HG03575 (cell line): Measurements from ENCODE around the gene RIPK3.

Experiments
- ATAC-seq: cut with Tn5 transposase; IDR thresholded peaks from one replicate; pipeline ENCODE4 v1.9.1; 2021; ENCODE audit not compliant: unreplicated experiment, insufficient number of reproducible peaks, low FRiP score; ENCODE audit errors: extremely low read depth

RIPK3 gene

DNA sequence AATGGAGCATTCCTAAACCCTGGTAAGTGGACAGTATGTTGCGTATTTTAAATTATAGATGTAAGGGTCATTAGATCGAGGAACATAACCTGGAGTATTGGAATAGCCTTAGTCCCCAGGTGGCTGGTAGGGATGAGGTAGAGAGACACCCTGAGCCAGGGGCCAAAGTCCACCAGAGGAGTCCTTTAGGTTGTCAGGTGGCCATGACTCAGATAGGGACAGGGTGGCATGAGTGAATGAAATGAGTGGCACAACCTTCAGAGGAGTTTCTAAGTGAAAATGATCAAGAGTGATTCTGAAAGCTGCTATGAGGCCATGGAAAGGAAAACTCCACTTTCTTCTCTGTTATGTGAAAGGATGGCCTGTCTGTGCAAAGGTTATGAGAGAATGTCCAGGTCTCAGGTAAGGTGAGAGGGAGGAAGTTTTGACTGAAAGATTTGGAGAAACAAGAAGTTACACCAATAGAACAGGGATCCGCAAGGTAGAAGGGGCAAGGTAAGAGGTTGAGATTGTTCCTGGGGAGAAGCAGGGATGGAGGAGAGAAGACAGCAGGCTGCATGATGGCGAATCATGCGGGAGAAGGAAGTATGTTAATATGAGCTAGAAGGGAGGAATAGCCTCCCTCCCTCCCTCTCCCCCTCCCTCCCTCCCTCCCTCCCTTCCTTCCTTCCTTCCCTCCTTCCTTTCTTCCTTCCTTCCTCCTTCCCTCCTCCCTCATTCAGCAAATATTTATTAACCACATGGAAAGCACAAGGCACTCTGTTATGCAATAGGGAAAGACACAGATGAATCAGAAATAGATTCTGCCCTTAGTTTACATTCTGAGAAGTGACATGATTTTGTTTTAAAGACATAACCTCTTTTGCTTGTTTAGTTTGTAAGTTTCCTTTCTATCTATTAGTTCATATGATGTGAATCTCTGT is 14.0 kb upstream of the RIPK3 start:
- no peak for ATAC-seq

DNA sequence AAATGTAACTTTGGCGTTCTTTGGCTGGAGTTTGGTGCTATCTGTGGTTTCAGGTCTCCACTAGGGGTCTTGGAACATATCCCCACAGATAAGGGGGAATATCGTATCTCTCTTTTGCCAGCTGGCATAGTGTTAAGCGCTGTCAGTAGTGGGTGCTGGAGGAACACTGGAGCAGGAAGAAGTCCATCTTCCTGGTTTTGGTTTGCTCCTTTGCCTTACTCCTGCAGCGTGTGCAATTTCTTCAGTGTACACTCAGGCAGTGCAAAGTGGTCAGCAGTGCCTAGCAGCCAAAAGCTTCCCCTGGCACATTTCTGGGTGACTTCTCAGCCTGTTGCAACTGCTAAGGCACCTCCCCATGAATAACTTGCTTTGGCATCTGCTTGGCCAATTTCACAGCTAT is 11.7 kb upstream of the RIPK3 start:
- ATAC-seq = no peak

DNA sequence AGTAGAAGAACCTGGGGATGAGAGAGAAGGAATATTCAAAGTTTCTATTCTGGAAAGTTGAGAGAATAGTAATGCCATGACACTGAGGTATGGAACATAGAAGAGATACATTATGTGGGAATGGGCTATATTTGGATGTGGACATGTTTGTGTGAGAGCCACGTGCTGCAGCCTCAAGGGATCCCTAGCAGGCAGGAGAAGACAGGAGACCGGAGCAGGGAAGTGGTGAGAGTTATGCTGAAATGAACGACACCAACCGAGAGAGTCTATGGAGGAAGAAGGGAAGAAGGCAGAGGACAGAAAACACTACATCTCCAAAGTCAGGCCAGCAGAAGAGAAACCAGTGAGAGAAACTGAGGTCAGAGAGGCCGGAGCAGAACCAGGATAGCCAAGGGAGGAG is 10.0 kb upstream of the RIPK3 start:
- ATAC-seq = no peak

DNA sequence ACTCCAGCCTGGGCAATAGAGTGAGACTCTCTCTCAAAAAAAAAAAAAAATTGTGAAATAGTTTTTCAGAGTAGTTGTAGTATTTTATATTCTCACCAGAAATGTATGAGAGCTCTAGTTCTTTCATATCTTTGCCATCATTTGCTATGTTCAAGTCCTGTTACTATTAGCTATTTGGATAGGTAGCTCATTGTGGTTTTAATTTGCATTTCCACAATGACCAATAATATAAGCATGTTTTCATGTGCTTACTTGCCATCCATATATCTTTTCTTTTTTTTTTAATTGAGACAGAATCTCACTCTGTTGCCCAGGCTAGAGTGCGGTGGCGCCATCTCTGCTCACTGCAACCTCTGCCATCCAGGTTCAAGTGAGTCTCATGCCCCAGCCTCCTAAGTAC is 8.4 kb upstream of the RIPK3 start:
- no peak for ATAC-seq

DNA sequence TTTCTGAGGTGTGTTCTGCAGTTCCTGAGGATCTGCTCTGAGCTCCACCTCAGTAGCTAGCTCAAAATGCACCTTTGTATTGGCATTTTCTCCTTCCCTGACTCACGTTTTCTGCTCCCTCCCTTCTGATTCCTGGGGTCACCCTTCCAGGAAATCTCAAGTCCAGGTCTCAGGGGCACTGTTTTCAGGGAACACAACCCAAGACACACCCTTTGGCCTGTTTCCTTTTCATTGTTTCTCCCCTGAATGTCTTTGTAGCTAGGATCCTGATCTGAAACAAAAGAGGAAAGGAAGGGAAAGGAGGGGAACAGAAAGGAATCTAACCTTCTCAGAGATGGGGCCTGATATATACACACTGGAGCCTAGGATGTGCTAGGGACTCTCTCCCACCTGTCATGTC is 7.3 kb upstream of the RIPK3 start:
- ATAC-seq = no peak

DNA sequence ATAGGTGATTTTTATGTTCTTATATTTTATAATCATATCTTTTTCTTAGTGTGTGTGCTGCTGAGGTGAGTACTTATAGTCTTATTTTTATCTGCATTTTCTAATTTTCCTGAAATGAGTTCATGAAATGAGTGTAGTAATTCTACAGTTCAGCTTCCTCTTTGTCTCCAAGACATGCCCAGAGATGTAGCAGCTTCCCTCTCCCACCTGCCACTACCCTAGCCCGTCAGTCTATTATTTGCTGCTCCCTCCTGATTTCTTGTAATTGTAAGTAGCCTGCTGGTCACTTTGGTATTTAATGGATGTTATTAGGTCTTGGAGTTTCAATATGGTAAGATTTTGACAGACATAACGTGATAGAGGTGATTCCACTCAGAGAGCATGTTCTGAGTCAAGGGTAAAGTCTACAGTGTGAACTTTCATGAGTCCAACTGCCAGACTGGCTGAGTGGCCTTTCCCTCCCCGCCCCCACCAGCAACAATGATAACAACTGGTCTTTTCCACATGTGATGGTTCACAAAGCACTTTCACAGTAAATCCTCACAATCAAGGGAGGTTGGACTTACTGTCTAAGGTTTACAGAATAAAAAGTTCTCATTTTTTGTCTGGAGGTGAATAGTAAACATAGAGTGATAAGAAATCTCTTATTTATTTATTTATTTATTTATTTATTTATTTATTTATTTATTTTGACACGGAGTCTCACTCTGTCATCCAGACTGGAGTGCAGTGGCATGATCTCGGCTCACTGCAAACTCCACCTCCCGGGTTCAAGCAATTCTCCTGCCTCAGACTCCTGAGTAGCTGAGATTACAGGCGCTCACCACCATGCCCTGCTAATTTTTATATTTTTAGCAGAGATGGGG is 4.2 kb upstream of the RIPK3 start:
- ATAC-seq = no peak

DNA sequence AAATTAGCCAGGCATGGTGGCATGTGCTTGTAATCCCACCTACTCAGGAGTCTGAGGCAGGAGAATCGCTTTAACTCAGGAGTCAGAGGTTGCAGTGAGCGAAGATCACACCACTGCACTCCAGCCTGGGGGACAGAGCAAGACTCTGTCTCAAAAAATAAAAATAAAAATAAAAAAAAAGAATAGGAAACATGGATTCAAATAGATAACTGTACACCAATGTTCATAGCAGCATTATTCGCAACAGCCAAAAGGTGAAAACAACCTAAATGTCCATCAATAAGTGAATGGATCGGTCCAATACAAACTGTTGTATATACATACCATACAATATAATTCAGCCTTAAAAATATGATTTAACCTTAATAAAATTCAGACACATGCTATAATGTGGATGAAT is 3.1 kb upstream of the RIPK3 start:
- no peak for ATAC-seq

DNA sequence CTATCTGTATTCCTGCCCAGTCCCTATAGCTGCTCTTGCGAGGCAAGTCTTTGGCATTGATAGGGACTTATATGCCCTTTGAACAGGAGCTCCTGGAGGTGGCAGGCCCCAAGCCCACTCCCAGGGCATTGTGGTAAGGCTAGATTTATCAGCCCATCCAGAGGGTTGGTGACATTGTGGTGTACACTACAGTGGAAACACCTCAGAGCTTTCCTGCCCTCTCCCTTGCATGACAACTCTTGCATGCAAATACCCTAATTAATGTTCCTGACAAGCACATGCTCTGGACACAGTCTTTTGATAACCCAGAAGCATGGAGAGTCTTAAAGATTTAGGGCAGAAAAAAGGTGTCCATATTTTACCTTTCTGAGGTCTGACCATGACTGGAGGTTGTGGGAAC is 815 bp upstream of the RIPK3 start:
- ATAC-seq = no peak

DNA sequence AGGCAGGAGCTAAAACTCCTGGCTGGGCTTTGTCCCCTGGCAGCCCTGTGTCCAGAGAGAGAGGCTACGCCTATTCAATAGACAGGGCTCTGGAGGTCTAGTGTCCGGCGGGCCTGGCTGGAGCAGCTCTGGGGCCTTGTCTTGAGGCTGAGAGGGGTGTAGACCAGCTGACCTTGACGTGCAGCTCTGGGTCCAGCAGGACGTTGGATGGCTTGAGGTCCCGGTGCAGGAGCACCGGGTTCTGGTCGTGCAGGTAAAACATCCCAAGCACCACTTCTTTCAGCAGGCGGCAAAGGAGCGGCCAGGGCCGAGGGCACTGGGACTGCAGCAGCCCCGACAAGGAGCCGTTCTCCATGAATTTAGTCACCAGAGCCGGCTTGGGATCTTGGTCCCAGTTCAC is 948 bp downstream of the RIPK3 start:
- no peak for ATAC-seq

DNA sequence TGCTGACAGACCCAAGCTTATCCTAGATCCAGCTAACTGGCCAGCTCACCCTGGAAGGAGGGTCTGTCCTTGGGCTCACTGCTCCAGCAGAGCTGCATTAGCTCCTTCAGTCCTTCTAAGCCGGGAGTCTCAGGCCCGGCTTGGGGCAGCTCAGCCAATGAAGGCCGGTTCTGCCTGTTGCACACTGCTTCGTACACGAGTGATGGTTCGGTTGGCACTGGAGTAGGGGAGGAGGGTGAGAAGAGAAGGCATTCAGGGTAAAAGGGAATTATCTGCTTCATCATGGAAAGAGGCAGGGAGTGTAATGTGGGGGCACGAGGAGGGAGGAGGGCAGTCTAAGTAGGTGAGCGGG is 2.0 kb downstream of the RIPK3 start:
- no peak for ATAC-seq

DNA sequence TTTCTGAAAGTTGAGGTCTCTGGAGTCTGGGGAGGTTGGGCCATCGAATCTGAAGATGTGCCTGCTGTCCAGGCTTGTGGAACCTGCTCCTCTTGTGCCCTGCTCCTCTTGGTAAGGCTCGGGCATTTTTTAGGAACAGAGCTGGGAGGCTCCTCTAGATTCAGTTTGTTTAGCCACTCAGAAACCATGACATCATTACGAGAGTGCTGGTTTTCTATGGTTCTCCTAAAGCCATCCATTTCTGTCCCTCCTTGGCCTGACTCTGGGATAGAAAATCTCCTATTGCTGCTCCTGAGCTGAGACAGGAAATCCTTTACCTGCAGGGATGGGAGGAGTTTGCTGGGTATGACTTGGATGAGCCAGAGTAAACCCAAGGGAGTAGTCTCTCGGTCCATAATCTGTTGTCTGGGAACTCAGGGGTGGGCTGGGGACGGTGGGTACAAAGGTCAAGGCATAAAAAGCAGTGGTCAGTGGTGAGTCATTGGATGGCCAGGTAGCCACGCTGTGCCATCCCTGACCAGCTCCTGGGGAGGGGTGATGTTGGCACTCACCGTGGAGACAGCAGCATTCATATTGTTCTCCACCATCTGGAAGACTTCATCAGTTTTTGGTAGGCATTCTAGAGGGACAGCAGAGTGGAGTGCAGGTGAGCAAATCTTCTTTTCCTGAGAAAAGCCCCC is 2.5 kb downstream of the RIPK3 start:
- ATAC-seq = no peak

DNA sequence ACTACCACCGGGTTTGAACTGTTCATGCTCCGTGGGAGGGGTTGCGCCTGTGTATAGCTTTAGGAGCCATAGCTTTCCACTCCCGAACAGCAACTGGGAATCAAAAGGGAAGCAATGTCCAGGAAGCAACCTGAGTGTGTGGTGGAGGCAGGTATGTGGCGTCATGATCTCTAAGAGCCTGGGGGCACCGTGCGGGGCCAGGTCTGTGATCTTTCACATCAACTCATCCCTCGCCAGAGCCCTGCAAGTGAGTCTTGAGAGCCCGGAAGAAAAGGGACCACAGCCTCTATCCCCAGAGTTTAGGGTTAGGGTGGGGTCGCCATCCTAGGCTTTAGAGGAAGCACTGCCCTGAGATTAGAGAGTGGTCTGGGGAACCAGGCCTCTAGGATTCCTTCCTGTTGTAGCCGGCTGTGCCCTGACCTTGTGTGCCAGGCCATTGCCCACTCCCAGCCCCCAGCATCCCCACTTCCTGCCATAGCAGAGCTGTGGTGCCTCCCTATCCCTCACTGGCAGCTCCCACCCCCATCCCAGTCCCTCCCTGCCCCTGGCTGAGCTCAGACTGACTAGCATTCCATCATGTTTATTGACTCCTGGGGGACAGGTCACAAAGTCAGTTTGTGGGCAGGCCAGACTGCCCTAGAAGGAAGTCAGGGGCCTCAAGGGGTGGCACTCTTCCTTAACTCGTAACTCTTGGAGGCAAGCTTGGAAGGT is 4.2 kb downstream of the RIPK3 start:
- no peak for ATAC-seq

DNA sequence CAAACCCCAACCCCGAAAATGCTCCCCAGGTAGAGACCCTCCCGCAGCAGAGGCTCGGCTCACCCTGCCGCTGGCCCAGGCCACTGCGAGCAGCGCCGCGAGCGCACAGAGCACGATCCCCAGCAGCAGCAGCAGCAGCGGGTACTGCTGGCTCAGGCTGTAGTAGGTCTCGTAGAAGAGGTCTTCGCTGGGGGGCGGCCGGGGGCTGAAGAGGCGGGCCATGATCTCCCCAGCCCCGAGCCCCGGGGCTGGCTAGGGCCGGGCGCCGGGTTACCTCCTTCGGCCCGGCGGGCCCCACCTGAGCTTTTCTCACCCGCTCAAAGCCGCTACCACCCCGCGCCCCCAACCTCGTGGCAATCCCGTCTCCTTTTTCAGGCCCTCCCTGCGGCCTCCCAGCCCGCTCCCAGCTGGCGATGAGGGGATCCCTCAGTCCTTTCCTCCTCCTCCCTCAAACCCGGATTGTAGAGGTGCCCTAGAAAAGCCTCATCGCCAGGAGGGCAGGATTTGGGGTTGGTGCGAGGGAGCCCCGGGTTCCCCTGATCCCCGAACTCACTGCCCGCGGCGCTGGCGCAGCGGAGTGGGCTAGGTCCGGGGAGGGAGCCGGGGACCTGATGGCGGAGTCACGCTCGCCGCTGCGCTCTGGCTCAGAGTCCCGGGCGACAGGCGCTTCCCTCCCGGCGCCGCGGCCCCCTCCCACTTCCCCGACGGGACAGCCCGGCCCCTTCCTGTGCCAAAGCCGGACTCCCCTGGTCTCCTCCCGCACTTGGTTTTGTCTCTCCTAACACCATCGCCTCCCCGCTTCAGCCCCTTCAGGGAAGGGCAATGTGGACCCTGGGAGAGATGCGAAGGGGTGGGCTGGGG is 5.1 kb downstream of the RIPK3 start, which contains the start of gene ADCY4:
TSS of gene ADCY4 (minus strand) at position 641 of the 861 bp plus-strand sequence. CDS start at position 222, 419 bp downstream.
- ATAC-seq = no peak

DNA sequence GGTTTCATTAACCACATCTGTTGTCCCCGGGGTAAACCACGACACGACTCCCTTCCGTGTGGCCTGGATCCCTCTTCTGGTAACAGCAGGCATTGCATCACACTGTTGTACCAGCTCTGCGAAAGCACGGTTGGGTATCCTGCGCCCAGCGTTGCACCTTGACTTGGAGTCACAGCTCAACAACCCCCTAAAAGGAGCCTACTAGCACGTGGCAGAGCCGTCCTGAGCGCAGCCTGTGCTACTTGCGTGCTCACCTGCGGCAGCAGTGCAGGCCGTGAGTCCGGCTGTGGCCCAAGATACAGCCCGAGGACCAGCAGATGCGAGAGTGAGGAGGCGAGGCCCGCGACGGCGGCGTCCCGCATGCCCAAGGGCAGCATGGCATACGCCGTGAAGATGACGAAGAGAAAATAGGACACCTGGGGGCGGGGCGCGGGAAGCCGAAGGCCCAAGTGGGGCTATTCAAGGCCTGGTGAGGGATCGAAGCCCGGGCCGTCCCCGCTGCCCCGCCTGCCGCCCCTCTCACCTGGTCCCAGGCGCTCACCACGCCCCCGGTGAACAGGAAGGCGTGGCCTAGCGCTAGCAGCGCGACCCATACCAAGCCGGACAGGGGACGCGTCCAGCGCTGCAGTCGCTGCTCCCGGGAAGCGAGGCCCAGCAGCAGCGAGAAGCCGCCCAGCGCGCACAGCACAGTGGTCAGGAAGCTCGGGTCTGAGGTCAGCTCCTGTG is 7.4 kb downstream of the RIPK3 start:
- ATAC-seq = peak; percentile 70

DNA sequence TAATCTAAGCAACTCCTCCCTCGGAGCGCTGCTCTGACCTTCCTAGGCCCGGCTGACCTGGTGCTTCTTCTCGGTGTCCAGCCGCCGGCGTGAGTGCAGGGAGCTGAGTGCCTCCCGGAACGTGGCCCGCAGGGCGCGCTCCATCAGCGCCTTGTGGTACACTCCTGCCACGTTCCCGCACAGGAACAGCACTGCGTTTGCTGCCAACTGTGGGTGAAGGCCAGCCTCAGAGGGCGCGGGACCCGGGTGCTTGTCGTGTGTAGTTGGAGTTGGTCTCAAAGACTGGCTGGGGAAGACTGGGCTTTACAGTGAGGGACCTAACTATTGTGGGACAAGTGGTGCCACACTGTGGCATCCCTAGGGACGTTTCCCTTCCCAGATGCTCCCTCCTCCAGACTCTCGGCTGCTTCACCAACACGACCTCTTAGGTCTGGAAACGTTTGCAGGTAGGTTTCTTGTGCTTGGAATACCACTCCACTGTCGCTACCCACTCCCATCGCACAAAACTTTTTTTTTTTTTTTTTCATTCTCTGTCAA is 8.0 kb downstream of the RIPK3 start:
- no peak for ATAC-seq

DNA sequence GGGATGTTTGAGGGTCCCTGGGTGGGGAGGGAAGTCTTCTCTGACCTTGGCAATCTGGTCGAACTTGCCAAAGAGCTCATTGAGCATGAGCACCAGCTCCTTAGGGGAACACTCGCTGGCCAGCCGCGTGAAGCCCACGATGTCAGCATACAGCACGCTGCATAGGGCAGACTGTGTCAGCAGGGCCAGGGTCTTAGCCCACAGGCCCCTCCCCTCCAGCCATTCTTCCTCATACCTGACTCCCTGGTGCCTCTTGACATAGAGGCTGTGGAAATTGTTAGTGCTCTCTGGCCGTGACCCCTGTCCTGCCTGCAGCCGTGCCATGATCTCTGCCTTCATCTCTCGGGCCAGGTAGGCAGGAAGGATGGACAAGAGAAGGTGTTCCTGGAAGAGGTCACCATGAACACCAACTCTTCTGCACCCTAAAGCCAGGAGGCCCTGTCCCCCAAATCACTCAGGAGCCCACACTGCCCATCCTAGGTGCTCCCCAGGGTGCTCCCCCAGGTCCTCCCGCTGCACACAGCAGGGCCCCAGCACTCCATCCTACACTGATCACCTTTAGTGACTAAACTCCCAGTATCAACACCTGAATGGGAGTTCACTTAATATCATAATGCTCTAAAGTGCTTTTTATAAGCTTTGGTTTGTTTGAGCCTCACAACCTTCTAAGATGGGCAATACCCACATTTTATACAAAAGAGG is 8.7 kb downstream of the RIPK3 start:
- no peak for ATAC-seq

DNA sequence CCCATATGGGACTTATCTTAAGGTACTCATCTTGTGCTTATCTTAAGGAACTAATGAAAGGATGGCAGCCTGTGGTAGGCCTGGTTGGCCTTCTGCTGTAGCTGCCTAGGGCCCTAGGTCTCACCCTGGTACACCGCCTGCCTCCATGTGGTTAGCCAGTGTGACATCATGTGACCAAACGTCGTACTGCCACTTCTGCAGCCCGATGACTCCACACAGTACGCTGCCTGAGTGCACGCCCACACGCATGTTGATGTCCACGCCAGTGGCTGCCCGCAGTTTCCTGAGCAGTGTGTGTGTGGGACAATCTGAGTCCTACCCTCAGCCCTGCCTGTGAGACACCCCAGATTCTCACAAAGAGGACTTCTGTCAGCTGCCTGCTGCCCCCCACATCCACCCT is 10.1 kb downstream of the RIPK3 start:
- no peak for ATAC-seq
